Gastroesophageal sphincter (tissue), 3 donors: ENCODE results near the gene SDK1.

Experiments
- POLR2A ChIP-seq, 2 donors: fragments of 450-650 bp; IDR thresholded peaks; one replicate each; pipeline ENCODE4 v1.6.1; 2017; ENCODE audit warnings: antibody characterized with exemption in 2 of 2, mild to moderate bottlenecking in 2 of 2, moderate library complexity in 1 of 2
- TF ChIP-seq, protein P1 (sequence below), 4 experiments: fragments of 200-600 bp in 2 of 4; fragments of 450-650 bp in 2 of 4; sonication (generic) in 1 of 4; IDR thresholded peaks; one replicate each; pipeline ENCODE4 v1.5.1; 2017 to 2019; ENCODE audit warnings: antibody characterized with exemption in 4 of 4, mild to moderate bottlenecking in 2 of 4, moderate library complexity in 2 of 4

DNA sequence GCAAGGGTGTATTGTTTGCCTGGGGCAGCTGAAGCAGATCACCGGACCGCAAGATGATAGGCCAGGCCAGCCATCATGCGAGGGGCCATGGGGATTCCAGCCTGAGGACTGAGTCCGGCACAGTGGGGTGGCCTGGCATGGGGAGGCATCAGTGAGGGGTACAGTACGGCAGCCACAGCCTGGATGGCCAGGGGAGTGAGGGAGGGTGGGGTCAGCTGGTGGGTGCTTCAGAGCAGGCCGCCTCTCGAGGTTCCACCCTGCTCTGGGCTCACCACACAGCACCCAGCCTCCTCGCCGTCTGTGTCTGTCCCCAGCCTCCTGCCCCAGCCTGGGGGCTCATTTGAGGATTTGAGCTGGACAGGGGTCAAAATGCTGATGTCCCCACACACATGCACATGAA lies 872.6 kb downstream of the SDK1 start:
- TF ChIP-seq, protein P1, sequence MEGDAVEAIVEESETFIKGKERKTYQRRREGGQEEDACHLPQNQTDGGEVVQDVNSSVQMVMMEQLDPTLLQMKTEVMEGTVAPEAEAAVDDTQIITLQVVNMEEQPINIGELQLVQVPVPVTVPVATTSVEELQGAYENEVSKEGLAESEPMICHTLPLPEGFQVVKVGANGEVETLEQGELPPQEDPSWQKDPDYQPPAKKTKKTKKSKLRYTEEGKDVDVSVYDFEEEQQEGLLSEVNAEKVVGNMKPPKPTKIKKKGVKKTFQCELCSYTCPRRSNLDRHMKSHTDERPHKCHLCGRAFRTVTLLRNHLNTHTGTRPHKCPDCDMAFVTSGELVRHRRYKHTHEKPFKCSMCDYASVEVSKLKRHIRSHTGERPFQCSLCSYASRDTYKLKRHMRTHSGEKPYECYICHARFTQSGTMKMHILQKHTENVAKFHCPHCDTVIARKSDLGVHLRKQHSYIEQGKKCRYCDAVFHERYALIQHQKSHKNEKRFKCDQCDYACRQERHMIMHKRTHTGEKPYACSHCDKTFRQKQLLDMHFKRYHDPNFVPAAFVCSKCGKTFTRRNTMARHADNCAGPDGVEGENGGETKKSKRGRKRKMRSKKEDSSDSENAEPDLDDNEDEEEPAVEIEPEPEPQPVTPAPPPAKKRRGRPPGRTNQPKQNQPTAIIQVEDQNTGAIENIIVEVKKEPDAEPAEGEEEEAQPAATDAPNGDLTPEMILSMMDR (IDR thresholded peaks at IDR 0.05), result no peak
- no peak for TF ChIP-seq POLR2A (IDR thresholded peaks at IDR 0.05)
